Coronary artery (tissue), 2 donors: Measurements from ENCODE around the gene HSFX4.
"Not testable (repeated sequence)": the region's sequence is repeated elsewhere in the genome, so short reads cannot be mapped to it uniquely, and the experiment has no call there.

Source experiments
- DNase-seq: peaks from one replicate; pipeline ENCODE4 v3.0.0-alpha.2; 2017; ENCODE audit warnings: low spot score
- H3K27ac ChIP-seq, 2 donors: fragments of 200-600 bp; sonication (generic); one replicate each; pipeline ENCODE4 v1.5.1; 2016 to 2019
- H3K4me3 ChIP-seq: fragments of 200-600 bp; sonication (generic); 2 replicates; pipeline ENCODE4 v1.5.1; 2016; ENCODE audit warnings: mild to moderate bottlenecking, moderate library complexity
- CTCF ChIP-seq: fragments of 200-600 bp; sonication (generic); IDR thresholded peaks from one replicate; pipeline ENCODE4 v1.5.1; 2019; ENCODE audit warnings: antibody characterized with exemption

HSFX4 gene

GRCh38 chrX:149909324-149910177, 19.8 kb upstream of the HSFX4 start:
- Histone ChIP-seq H3K4me3 (no peak overlapping the region), H3K27ac (no peak overlapping the region)
- TF ChIP-seq CTCF: no peak
- DNase-seq: no peak

GRCh38 chrX:149910178-149910695, 19.1 kb upstream of the HSFX4 start:
- Histone ChIP-seq H3K4me3 (no peak overlapping the region), H3K27ac (no peak overlapping the region)
- TF ChIP-seq CTCF: no peak
- no peak for DNase-seq

- no peak for TF ChIP-seq CTCF
- no peak for DNase-seq
- Histone ChIP-seq H3K4me3 (no peak overlapping the region), H3K27ac (no peak overlapping the region)
Measured at GRCh38 chrX:149916745-149917392, 12.5 kb upstream of the HSFX4 start.

GRCh38 chrX:149923836-149924235, 5.5 kb upstream of the HSFX4 start:
- H3K4me3 ChIP-seq, H3K27ac ChIP-seq, DNase-seq: not testable (repeated sequence)

GRCh38 chrX:149924434-149924833, 4.9 kb upstream of the HSFX4 start:
- H3K4me3 ChIP-seq, DNase-seq, H3K27ac ChIP-seq: not testable (repeated sequence)

GRCh38 chrX:149927245-149927963, 2.0 kb upstream of the HSFX4 start:
- DNase-seq, H3K27ac ChIP-seq, H3K4me3 ChIP-seq: not testable (repeated sequence)

GRCh38 chrX:149927964-149928258, 1.5 kb upstream of the HSFX4 start:
- DNase-seq, H3K4me3 ChIP-seq, H3K27ac ChIP-seq: not testable (repeated sequence)

- not testable (repeated sequence) for H3K4me3 ChIP-seq, DNase-seq, H3K27ac ChIP-seq
Measured at GRCh38 chrX:149928635-149929034, 738 bp upstream of the HSFX4 start.

- not testable (repeated sequence) for H3K27ac ChIP-seq, DNase-seq, H3K4me3 ChIP-seq
Measured at GRCh38 chrX:149931355-149931754, 2.0 kb downstream of the HSFX4 start.

- not testable (repeated sequence) for H3K4me3 ChIP-seq, DNase-seq, H3K27ac ChIP-seq
Measured at GRCh38 chrX:149932150-149932549, 2.8 kb downstream of the HSFX4 start.

- not testable (repeated sequence) for DNase-seq, H3K27ac ChIP-seq, H3K4me3 ChIP-seq
Measured at GRCh38 chrX:149932970-149933369, 3.6 kb downstream of the HSFX4 start.

GRCh38 chrX:149933547-149933946, 4.2 kb downstream of the HSFX4 start:
- not testable (repeated sequence) for H3K27ac ChIP-seq, DNase-seq, H3K4me3 ChIP-seq

- peak overlapping the region; percentile 94 to 98 for H3K27ac ChIP-seq
- peak overlapping the region; percentile 76 for H3K4me3 ChIP-seq
- not testable (repeated sequence) for DNase-seq
Measured at GRCh38 chrX:149937328-149937727, 8.0 kb downstream of the HSFX4 start.
